NCI-H2196 treated with DMSO at 0.1 percent for 48 hours (cell line): ENCODE measurements around the gene TINAGL1.
A peak's percentile ranks its signal among the peaks of the same experiment; 100 is the strongest.

Source experiments
- DNase-seq: peaks from one replicate; lab custom pipeline; 2025; ENCODE audit not compliant: unreplicated experiment; lab: John Stamatoyannopoulos, UW

Gene TINAGL1

GRCh38 chr1:31605908-31606427 is 29.7 kb downstream of the TINAGL1 start:
- no peak for DNase-seq

- DNase-seq = no peak
These were observed 31.0 kb downstream of the TINAGL1 start for GRCh38 chr1:31607360-31607759.

- no peak for DNase-seq
These were observed 33.3 kb downstream of the TINAGL1 start for GRCh38 chr1:31609514-31610118.

- DNase-seq = no peak
These were observed 38.2 kb downstream of the TINAGL1 start for GRCh38 chr1:31614414-31615005.

GRCh38 chr1:31615414-31615813 is 39.1 kb downstream of the TINAGL1 start:
- DNase-seq = no peak

GRCh38 chr1:31615939-31616338 is 39.6 kb downstream of the TINAGL1 start:
- DNase-seq = no peak

- no peak for DNase-seq
These were observed 41.1 kb downstream of the TINAGL1 start, which contains the start of gene HCRTR1 for GRCh38 chr1:31617218-31617915. Gene HCRTR1 (plus strand): TSS chr1:31617689. CDS start chr1:31619193, 1,504 bp downstream.

GRCh38 chr1:31617916-31618746 is 41.8 kb downstream of the TINAGL1 start:
- DNase-seq = peak; percentile 14

- DNase-seq = no peak
These were observed 42.9 kb downstream of the TINAGL1 start for GRCh38 chr1:31618916-31619846.

- DNase-seq = no peak
These were observed 44.5 kb downstream of the TINAGL1 start for GRCh38 chr1:31620631-31621497.

- DNase-seq = no peak
These were observed 45.1 kb downstream of the TINAGL1 start for GRCh38 chr1:31621498-31621820.

- DNase-seq = no peak
These were observed 45.8 kb downstream of the TINAGL1 start for GRCh38 chr1:31621847-31622730.

- no peak for DNase-seq
These were observed 47.0 kb downstream of the TINAGL1 start for GRCh38 chr1:31623365-31623764.

GRCh38 chr1:31624309-31624708 is 48.0 kb downstream of the TINAGL1 start:
- DNase-seq = no peak

- no peak for DNase-seq
These were observed 48.6 kb downstream of the TINAGL1 start for GRCh38 chr1:31624731-31625514.

- DNase-seq = no peak
These were observed 49.4 kb downstream of the TINAGL1 start for GRCh38 chr1:31625561-31626222.
